Measurements from ENCODE around the gene HOXB5. TPM values are rescaled to one million over a fixed set of nuclear protein-coding genes. Genes with fewer than 3 reads are reported as not detected.

HOXB5 gene
- total RNA-seq, 1 experiment from 2014 or later, result not detected

DNA sequence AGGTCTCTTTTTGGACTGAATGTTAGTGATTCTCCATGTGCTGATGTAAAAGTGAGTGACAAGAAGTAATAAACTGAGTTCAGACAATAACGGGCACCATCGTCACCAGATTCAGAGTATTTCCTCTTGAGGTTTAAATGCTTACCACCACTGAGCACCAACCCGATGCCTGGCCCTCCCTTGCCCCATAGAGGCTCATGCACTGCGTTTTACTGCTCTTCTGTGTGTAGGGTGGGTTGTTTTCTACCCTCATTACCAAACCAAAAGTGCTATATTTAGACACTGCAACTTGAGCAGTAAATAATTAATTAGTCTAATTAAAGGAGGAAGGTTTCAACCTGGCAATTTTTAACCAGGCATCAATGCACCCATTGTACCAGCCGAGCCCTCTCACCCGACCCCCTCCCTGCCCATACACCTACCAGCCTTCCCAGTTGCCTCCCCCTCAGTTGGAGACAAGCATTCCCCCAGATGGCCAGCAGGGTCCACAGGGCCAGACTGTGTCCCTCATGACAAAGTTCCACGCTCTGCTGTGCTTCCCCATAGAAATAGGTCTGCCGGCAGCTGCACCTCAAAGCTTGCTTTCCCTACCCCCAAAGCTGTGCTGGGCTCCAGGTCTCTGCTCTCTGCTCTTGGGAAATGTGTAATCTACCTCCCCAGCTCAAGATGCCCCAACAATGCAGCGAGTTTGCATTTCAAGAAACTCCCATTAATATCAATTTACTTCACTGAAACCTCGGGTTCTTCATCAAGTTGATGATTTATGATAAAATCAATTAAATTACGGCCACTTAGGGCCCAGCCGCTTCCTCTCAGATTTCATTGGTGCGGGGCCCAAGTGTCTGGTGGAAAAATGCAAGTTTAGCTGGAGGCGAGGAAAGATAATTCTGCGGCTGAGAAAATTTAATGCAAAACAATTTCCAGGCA, 31.4 kb downstream of the HOXB5 start:
- no peak overlapping the region for H3T11ph ChIP-seq (ENCODE audit: low read length)
- H2BK15ac ChIP-seq (ENCODE audit: low read depth, low read length), result no peak overlapping the region
- TF ChIP-seq CTCF (conservative IDR thresholded peaks at IDR 0.05), result peak; percentile 32; the same call in 2 of the 3 replicates
- peaks cover 0 to 2% (median 0%) of the 10 kb centered on the region in 3 experiments; a peak in 2 of 7 replicates for H3K36me3 Mint-ChIP-seq (ENCODE audit: insufficient read depth in 1 of 3, low read depth in 3 of 3)
- H3K23ac ChIP-seq (ENCODE audit: insufficient read length, low read depth, low read length), result no peak overlapping the region
- H3K27me3 Mint-ChIP-seq (ENCODE audit: low read depth), result peaks cover 69% of the 10 kb centered on the region
- H3K18ac ChIP-seq (ENCODE audit: insufficient read length, low read depth, low read length), result no peak overlapping the region
- no peak overlapping the region for H3K4me3 Mint-ChIP-seq
- no peak for DNase-seq
- H3K79me1 ChIP-seq (ENCODE audit: insufficient read depth, low read depth, low read length, poor library complexity, severe bottlenecking), result no peaks in the 10 kb centered on the region
- H4K5ac ChIP-seq (ENCODE audit: insufficient read length, low read depth, low read length), result no peak overlapping the region
- no peak overlapping the region for H3K27ac Mint-ChIP-seq
- H2BK12ac ChIP-seq (ENCODE audit: insufficient read length, low read depth, low read length), result no peak overlapping the region
- no peak overlapping the region for H3K4me2 ChIP-seq (ENCODE audit: insufficient read depth, insufficient read length, low read length)
- H2AK5ac ChIP-seq (ENCODE audit: insufficient read length, low read length), result no peak overlapping the region
- no peak overlapping the region for H4K8ac ChIP-seq (replicated peaks; ENCODE audit: insufficient read length, low read depth, low read length)
- H2BK20ac ChIP-seq (ENCODE audit: low read depth, low read length, poor library complexity, severe bottlenecking), result no peak overlapping the region
- no CpG with 5 or more reads among the region's 15 CpGs for WGBS (ENCODE audit: extremely low coverage, insufficient read length, low lambda C conversion rate)
- H3K4me1 Mint-ChIP-seq, result peaks cover 0 to 10% of the 10 kb centered on the region in 2 experiments; a peak in 3 of 4 replicates
- H2BK5ac ChIP-seq (ENCODE audit: insufficient read length, low read length), result no peak overlapping the region
- H3K4ac ChIP-seq (ENCODE audit: low read depth, low read length), result no peak overlapping the region
- H3K9ac ChIP-seq (ENCODE audit: extremely low read depth, insufficient read length, low read length), result no peak overlapping the region
- H4K91ac ChIP-seq (ENCODE audit: insufficient read length, low read depth, low read length), result no peak overlapping the region
- no peaks in the 10 kb centered on the region for H3K23me2 ChIP-seq (ENCODE audit: insufficient read length, low read depth, low read length, poor library complexity, severe bottlenecking)
- H3K56ac ChIP-seq (ENCODE audit: insufficient read length, low read depth, low read length), result no peak overlapping the region
- peaks cover 99% of the 10 kb centered on the region for H3K27me3 ChIP-seq (ENCODE audit: insufficient read depth, low read length)
- no peaks in the 10 kb centered on the region for H4K20me1 ChIP-seq (ENCODE audit: control insufficient read depth, insufficient read depth, insufficient read length)
- no peak overlapping the region for H2AFZ ChIP-seq (ENCODE audit: low read length)
- H3K9me3 ChIP-seq (ENCODE audit: control insufficient read depth, low read depth, low read length), result no peaks in the 10 kb centered on the region
- H3K4me1 ChIP-seq (ENCODE audit: insufficient read depth, low read length), result no peaks in the 10 kb centered on the region
- no peak overlapping the region for H3K14ac ChIP-seq (ENCODE audit: insufficient read depth, low read length)
- H3K27ac ChIP-seq (ENCODE audit: insufficient read length, low read depth, low read length), result no peak overlapping the region
- H2BK120ac ChIP-seq (ENCODE audit: low read depth, low read length, poor library complexity, severe bottlenecking), result no peak overlapping the region
- no peaks in the 10 kb centered on the region for H3K79me2 ChIP-seq (ENCODE audit: insufficient read depth, low read length)
- peaks cover 0 to 3% of the 10 kb centered on the region in 2 experiments; a peak in 2 of 5 replicates for H3K9me3 Mint-ChIP-seq
